Spinal cord (tissue), 10 donors: ENCODE measurements around the gene DDI2. TPM values are rescaled to one million over a fixed set of nuclear protein-coding genes. Genes with fewer than 3 reads are reported as not detected.

Source experiments
- DNase-seq, 6 donors: peaks; one replicate each; pipeline versions ENCODE4 v3.0.0 to v3.0.0-alpha.2; 2013 to 2015; ENCODE audit warnings: low spot score in 6 of 6, low read depth in 4 of 6
- H3K27ac ChIP-seq: one replicate; pipeline ENCODE4 v1.5.1; 2013; ENCODE audit warnings: low read depth, low read length, control low read depth
- H3K27me3 ChIP-seq: one replicate; pipeline ENCODE4 v1.6.1; 2013; ENCODE audit warnings: low read length; ENCODE audit not compliant: control insufficient read depth, insufficient read depth
- H3K36me3 ChIP-seq: one replicate; pipeline ENCODE4 v1.6.1; 2013; ENCODE audit warnings: low read length; ENCODE audit not compliant: control insufficient read depth, insufficient read depth
- H3K4me1 ChIP-seq: one replicate; pipeline ENCODE4 v1.6.1; 2013; ENCODE audit warnings: low read length; ENCODE audit not compliant: control insufficient read depth, insufficient read depth
- H3K4me3 ChIP-seq: one replicate; pipeline ENCODE4 v1.5.1; 2013; ENCODE audit warnings: low read depth, low read length, control low read depth
- H3K9me3 ChIP-seq: one replicate; pipeline ENCODE4 v1.6.1; 2013; ENCODE audit warnings: low read length; ENCODE audit not compliant: control insufficient read depth, insufficient read depth
- WGBS: methylation state at CpG from one replicate; pipeline ENCODE4 v1.1.5; 2013; ENCODE audit warnings: missing lambda C conversion rate; ENCODE audit not compliant: insufficient coverage; 5-methylcytosine and 5-hydroxymethylcytosine counted together
- polyA plus RNA-seq, 2 donors: library from polyadenylated mRNA; unstranded; fragments of 120-200 nt; gene quantifications; one replicate each; pipeline ENCODE4 v1.2.1, GENCODE V29; 2013; ENCODE audit not compliant: insufficient read length in 2 of 2
- total RNA-seq, 2 donors: library from RNA; depleted of rRNA in 1 of 2; stranded (reverse); fragments of 120-200 nt in 1 of 2; fragments of >200 nt in 1 of 2; gene quantifications; one replicate each; pipeline versions ENCODE4 v1.2.3 to v1.2.4, GENCODE V29; 2013 to 2014
- donor health status: healthy.

DDI2 gene
- total and polyA plus RNA-seq, 4 donors = 9.5 to 26.6 (median 12.2) TPM

- Histone ChIP-seq H3K4me3 (no peak overlapping the region), H3K27me3 (no peaks in the 10 kb centered on the region), H3K9me3 (no peaks in the 10 kb centered on the region), H3K36me3 (peaks cover 24% of the 10 kb centered on the region), H3K27ac (no peak overlapping the region), H3K4me1 (peaks cover 26% of the 10 kb centered on the region)
- DNase-seq = no peak
- 91% methylated on average over 10 of the region's 11 CpGs for WGBS
These were observed 87.9 kb downstream of the DDI2 start for GRCh38 chr1:15705184-15705566.

GRCh38 chr1:15706751-15707150, 89.5 kb downstream of the DDI2 start:
- peaks cover 24% of the 10 kb centered on the region for H3K36me3 ChIP-seq
- H3K27ac ChIP-seq = no peak overlapping the region
- no peaks in the 10 kb centered on the region for H3K9me3 ChIP-seq
- peaks cover 23% of the 10 kb centered on the region for H3K4me1 ChIP-seq
- 83% methylated on average over 6 of the region's 7 CpGs for WGBS
- no peak for DNase-seq
- no peak overlapping the region for H3K4me3 ChIP-seq
- H3K27me3 ChIP-seq = no peaks in the 10 kb centered on the region

- H3K27me3 ChIP-seq = no peaks in the 10 kb centered on the region
- peaks cover 20% of the 10 kb centered on the region for H3K36me3 ChIP-seq
- no peak for DNase-seq
- WGBS = 80% methylated on average over 8 of the region's 8 CpGs
- H3K9me3 ChIP-seq = no peaks in the 10 kb centered on the region
- H3K4me3 ChIP-seq = no peak overlapping the region
- peaks cover 20% of the 10 kb centered on the region for H3K4me1 ChIP-seq
- no peak overlapping the region for H3K27ac ChIP-seq
These were observed 90.1 kb downstream of the DDI2 start for GRCh38 chr1:15707239-15707925.

DNA sequence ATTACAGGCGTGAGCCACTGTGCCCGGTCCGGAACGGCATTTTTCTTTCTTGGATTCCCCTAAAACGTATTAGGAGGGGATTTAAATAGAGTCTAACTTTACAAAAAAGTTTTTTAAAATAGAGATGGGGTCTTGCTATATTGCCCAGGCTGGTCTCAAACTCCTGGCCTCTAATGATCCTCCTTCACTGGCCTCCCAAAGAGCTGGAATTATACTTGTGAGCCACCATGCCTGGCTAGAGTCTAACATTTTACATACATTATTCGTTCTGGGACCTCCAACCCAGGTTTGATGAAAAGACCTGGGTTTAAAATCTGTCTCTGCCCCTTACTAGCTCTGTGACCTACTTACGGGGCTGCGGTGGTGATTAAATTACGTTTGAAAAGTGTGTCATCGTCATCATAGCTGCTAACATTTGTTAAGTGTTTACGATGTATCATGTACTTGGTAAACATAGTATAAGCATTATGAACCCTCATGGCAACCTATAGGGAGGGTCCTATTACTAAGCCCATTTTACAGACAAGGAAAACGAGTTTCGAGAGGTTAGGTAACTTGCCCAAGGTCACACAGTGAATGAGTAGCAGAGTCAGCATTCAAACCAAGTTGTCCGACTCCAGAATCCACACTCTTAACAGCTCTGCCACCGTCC, 91.4 kb downstream of the DDI2 start:
- DNase-seq = no peak
- Histone ChIP-seq H3K9me3 (no peaks in the 10 kb centered on the region), H3K27ac (no peak overlapping the region), H3K27me3 (no peaks in the 10 kb centered on the region), H3K36me3 (peaks cover 21% of the 10 kb centered on the region), H3K4me3 (no peak overlapping the region), H3K4me1 (peaks cover 11% of the 10 kb centered on the region)
- WGBS = 91% methylated on average over 6 of the region's 15 CpGs

- no peaks in the 10 kb centered on the region for H3K27me3 ChIP-seq
- no peaks in the 10 kb centered on the region for H3K9me3 ChIP-seq
- no peak for DNase-seq
- H3K4me1 ChIP-seq = peaks cover 5% of the 10 kb centered on the region
- H3K4me3 ChIP-seq = no peak overlapping the region
- peaks cover 22% of the 10 kb centered on the region for H3K36me3 ChIP-seq
- H3K27ac ChIP-seq = no peak overlapping the region
- 94% methylated on average over 2 of the region's 4 CpGs for WGBS
These were observed 92.0 kb downstream of the DDI2 start for GRCh38 chr1:15709226-15709625.

DNA sequence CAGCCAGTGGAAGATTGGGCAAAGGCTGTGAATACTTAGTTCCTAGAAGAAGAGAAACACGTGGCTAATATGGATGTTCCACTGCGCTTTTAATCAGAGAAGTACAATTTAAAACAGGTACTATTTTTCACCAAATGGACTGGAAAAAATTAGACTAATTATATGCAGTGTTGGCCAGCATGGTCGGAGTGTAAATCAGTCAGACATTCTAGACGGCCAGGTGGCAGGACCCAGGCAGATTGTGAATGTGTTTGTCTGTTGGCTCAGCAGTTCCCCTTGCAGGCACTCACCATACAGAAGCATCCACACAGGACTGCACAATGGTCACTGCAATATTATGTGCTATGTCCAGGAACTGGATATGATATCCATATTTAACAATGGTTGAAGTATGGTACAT, 94.9 kb downstream of the DDI2 start:
- Histone ChIP-seq H3K4me3 (no peak overlapping the region), H3K9me3 (no peaks in the 10 kb centered on the region), H3K27ac (no peak overlapping the region), H3K36me3 (peaks cover 17% of the 10 kb centered on the region), H3K4me1 (peaks cover 6% of the 10 kb centered on the region), H3K27me3 (no peaks in the 10 kb centered on the region)
- peak in 2 of 6 donors; percentile 54 to 56 for DNase-seq
- WGBS = 14% methylated on average over 2 of the region's 4 CpGs

DNA sequence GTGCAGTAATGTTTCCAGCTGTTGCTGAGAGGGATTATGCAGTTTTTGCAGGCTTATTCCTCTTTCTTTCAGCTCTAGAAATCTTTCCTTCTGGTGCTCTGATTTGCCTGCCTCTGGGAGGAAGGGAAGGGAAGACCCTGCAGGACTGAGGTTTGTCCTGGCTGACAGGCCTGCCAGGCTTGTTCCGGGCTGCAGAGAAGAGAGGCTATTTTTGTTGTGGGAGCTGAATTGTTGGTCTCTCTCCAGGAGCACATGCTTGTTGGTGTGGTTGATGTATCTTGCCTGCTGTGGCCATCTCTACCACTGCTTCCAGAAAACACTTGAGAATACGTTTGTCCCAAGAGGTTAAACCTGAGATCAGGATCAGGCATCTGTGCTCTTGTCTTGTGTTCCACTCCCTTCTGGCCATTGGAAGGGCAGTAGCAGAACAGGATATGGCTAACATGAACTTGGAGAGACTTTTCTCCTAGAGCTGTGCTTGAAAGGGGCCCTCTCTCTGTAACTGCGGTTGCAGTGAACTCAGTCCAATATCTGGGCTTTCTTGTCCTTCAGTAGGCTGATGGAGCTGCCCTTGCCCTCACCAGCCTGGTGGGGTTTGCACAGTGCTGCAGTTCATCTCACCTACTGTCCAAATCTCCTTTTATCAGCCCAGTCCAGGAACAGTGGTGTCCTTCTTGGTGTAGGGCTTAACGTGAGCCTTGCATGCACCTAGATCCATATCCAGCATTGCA, 97.3 kb downstream of the DDI2 start:
- peak in 1 of 6 donors; percentile 67 for DNase-seq
- Histone ChIP-seq H3K27ac (peak overlapping the region; percentile 6), H3K27me3 (no peaks in the 10 kb centered on the region), H3K4me1 (peaks cover 6% of the 10 kb centered on the region), H3K36me3 (peaks cover 37% of the 10 kb centered on the region), H3K9me3 (no peaks in the 10 kb centered on the region), H3K4me3 (no peak overlapping the region)
- 73% methylated on average over 4 of the region's 4 CpGs for WGBS

DNA sequence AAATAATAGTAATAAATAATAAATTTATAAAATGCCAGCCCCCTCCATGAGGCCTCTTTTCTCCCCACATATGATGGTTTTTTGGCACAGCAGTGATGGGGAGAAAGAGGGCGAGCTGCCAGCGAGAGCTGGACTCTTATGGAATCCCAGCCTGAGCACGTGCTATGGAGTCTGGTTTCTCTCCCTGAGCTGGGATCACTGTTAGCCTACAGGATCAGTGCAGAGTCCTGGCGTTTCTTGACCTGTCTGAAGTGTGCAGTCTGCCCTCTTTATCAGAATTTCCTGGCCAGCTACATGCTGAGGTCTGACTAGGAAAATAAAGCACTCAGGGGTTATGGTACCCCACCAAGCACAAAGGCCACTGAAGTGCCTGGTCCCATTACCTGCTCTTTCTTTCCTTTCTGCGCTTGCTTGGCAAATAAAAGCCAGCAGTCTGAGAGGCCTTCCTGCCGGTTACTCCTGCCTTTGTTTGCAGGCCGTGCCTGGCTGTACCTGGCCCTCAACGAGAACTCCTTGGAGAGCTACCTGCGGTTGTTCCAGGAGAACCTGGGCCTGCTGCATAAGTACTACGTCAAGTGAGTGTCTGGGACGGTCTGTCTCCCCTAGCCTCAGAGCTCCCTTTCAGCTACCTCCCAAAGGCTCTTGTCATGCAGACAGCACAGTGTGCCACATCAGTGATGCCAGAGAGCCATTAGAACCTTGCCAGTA, 100.3 kb downstream of the DDI2 start:
- Histone ChIP-seq H3K27me3 (no peaks in the 10 kb centered on the region), H3K27ac (no peak overlapping the region), H3K9me3 (no peaks in the 10 kb centered on the region), H3K4me1 (peaks cover 6% of the 10 kb centered on the region), H3K4me3 (no peak overlapping the region), H3K36me3 (peaks cover 56% of the 10 kb centered on the region)
- WGBS = 90% methylated on average over 8 of the region's 11 CpGs
- no peak for DNase-seq

- no peaks in the 10 kb centered on the region for H3K27me3 ChIP-seq
- H3K36me3 ChIP-seq = peaks cover 63% of the 10 kb centered on the region
- WGBS = 91% methylated on average over 8 of the region's 8 CpGs
- H3K27ac ChIP-seq = no peak overlapping the region
- H3K4me1 ChIP-seq = peaks cover 6% of the 10 kb centered on the region
- no peak overlapping the region for H3K4me3 ChIP-seq
- DNase-seq = no peak
- H3K9me3 ChIP-seq = no peaks in the 10 kb centered on the region
These were observed 100.9 kb downstream of the DDI2 start for GRCh38 chr1:15718199-15718601.
